OCI-LY3 (cell line): ENCODE measurements around the gene C2CD4D.

Source experiments
- H2AFZ ChIP-seq: fragments of 200-600, 300-600 bp; shearing (Covaris generic); 2 replicates; pipeline ENCODE4 v1.6.0; 2014; ENCODE audit warnings: antibody characterized with exemption, low read depth, low read length
- H3K27ac ChIP-seq: fragments of 200-600, 300-600 bp; sonication (generic); 2 replicates; pipeline ENCODE4 v1.5.1; 2014; ENCODE audit warnings: mild to moderate bottlenecking, low read length, moderate library complexity, mixed read lengths
- H3K27me3 ChIP-seq: fragments of 200-600, 300-600 bp; sonication (generic); 2 replicates; pipeline ENCODE4 v1.6.1; 2014; ENCODE audit warnings: low read depth, low read length, mixed read lengths
- H3K36me3 ChIP-seq: fragments of 200-600, 300-600 bp; sonication (generic); replicated peaks from 2 replicates; pipeline ENCODE3; 2014; ENCODE audit warnings: low read depth, low read length, mixed read lengths
- H3K4me1 ChIP-seq: fragments of 300-600, 200-600 bp; sonication (generic); 2 replicates; pipeline ENCODE4 v1.6.1; 2014; ENCODE audit warnings: low read length, mixed read lengths
- H3K4me2 ChIP-seq: fragments of 200-600, 300-600 bp; sonication (generic); 2 replicates; pipeline ENCODE4 v1.6.1; 2014; ENCODE audit warnings: low read length, mixed read lengths
- H3K4me3 ChIP-seq: fragments of 300-600, 200-600 bp; sonication (generic); 2 replicates; pipeline ENCODE4 v1.5.1; 2014; ENCODE audit warnings: antibody characterized with exemption, mild to moderate bottlenecking, low read length, moderate library complexity
- H3K79me2 ChIP-seq: fragments of 300-600, 200-600 bp; shearing (Covaris generic); 2 replicates; pipeline ENCODE4 v1.6.1; 2014; ENCODE audit warnings: mild to moderate bottlenecking, low read length, mixed read lengths
- H3K9ac ChIP-seq: fragments of 300-600, 200-600 bp; shearing (Covaris generic); 2 replicates; pipeline ENCODE4 v1.6.0; 2014; ENCODE audit warnings: mild to moderate bottlenecking, low read length, moderate library complexity
- H3K9me3 ChIP-seq: fragments of 200-600, 300-600 bp; shearing (Covaris generic); 2 replicates; pipeline ENCODE4 v1.6.1; 2014; ENCODE audit warnings: low read length, mixed read lengths; ENCODE audit not compliant: insufficient read depth
- H4K20me1 ChIP-seq: fragments of 200-600, 300-600 bp; sonication (generic); 2 replicates; pipeline ENCODE4 v1.6.1; 2016; ENCODE audit warnings: low read length, mixed read lengths; ENCODE audit not compliant: insufficient read depth
- CTCF ChIP-seq: fragments of 200-600, 300-600 bp; sonication (generic); IDR thresholded peaks from 2 replicates; pipeline ENCODE4 v1.5.1; 2014; ENCODE audit warnings: antibody characterized with exemption, low read length, low read depth
- EZH2phosphoT487 ChIP-seq: fragments of 200-600 bp; shearing (Covaris generic); IDR thresholded peaks from 2 replicates; pipeline ENCODE4 v1.6.1; 2018; ENCODE audit warnings: antibody characterized with exemption, mixed run types, low read depth

The C2CD4D gene

GRCh38 chr1:151835596-151835995 is 4.0 kb downstream of the C2CD4D start:
- TF ChIP-seq CTCF = no peak
- TF ChIP-seq EZH2phosphoT487 = no peak
- H3K9me3 ChIP-seq = no peaks in the 10 kb centered on the region
- H4K20me1 ChIP-seq = no peaks in the 10 kb centered on the region
- H3K4me1 ChIP-seq = peaks cover 14% of the 10 kb centered on the region
- H3K27ac ChIP-seq = no peak overlapping the region
- no peak overlapping the region for H3K4me3 ChIP-seq
- H3K79me2 ChIP-seq = no peaks in the 10 kb centered on the region
- no peak overlapping the region for H3K4me2 ChIP-seq
- no peaks in the 10 kb centered on the region for H3K36me3 ChIP-seq
- H3K27me3 ChIP-seq = no peaks in the 10 kb centered on the region
- no peak overlapping the region for H2AFZ ChIP-seq
- no peak overlapping the region for H3K9ac ChIP-seq

- no peak overlapping the region for H3K4me2 ChIP-seq
- H3K9me3 ChIP-seq = no peaks in the 10 kb centered on the region
- no peak overlapping the region for H3K4me3 ChIP-seq
- H2AFZ ChIP-seq = no peak overlapping the region
- H3K4me1 ChIP-seq = peaks cover 17% of the 10 kb centered on the region
- no peak overlapping the region for H3K9ac ChIP-seq
- no peak overlapping the region for H3K27ac ChIP-seq
- H3K79me2 ChIP-seq = no peaks in the 10 kb centered on the region
- TF ChIP-seq CTCF = no peak
- no peak for TF ChIP-seq EZH2phosphoT487
- H3K27me3 ChIP-seq = no peaks in the 10 kb centered on the region
- no peaks in the 10 kb centered on the region for H4K20me1 ChIP-seq
- no peaks in the 10 kb centered on the region for H3K36me3 ChIP-seq
These were observed 5.4 kb downstream of the C2CD4D start for GRCh38 chr1:151834239-151834638.

GRCh38 chr1:151833172-151833900 is 6.3 kb downstream of the C2CD4D start:
- Histone ChIP-seq H3K4me1 (peaks cover 17% of the 10 kb centered on the region), H3K4me3 (no peak overlapping the region), H3K4me2 (no peak overlapping the region), H3K9ac (no peak overlapping the region), H3K79me2 (no peaks in the 10 kb centered on the region), H4K20me1 (no peaks in the 10 kb centered on the region), H3K9me3 (no peaks in the 10 kb centered on the region), H3K27me3 (no peaks in the 10 kb centered on the region), H3K27ac (no peak overlapping the region), H2AFZ (no peak overlapping the region), H3K36me3 (no peaks in the 10 kb centered on the region)
- TF ChIP-seq CTCF = no peak
- TF ChIP-seq EZH2phosphoT487 = no peak

GRCh38 chr1:151832318-151832980 is 7.2 kb downstream of the C2CD4D start:
- TF ChIP-seq CTCF (no peak), EZH2phosphoT487 (no peak)
- H3K9ac ChIP-seq = no peak overlapping the region
- H3K4me2 ChIP-seq = no peak overlapping the region
- H4K20me1 ChIP-seq = no peaks in the 10 kb centered on the region
- no peaks in the 10 kb centered on the region for H3K9me3 ChIP-seq
- no peak overlapping the region for H3K4me3 ChIP-seq
- H3K27ac ChIP-seq = no peak overlapping the region
- H3K27me3 ChIP-seq = no peaks in the 10 kb centered on the region
- peaks cover 17% of the 10 kb centered on the region for H3K4me1 ChIP-seq
- peak overlapping the region; percentile 60; the same call in 1 of the 2 replicates for H2AFZ ChIP-seq
- H3K36me3 ChIP-seq = no peaks in the 10 kb centered on the region
- no peaks in the 10 kb centered on the region for H3K79me2 ChIP-seq
